A673 (cell line): ENCODE data around the gene RXRA. TPM values are rescaled to one million over a fixed set of nuclear protein-coding genes. Genes with fewer than 3 reads are reported as not detected.

Experiments used
- BruUV-seq: library from RNA; stranded (reverse); fragments of 400-500 nt; replicated peaks from 2 replicates; lab custom pipeline; 2021; lab: Mats Ljungman, UMichigan
- CTCF ChIA-PET: fragments of 300-600 bp; sonication (Branson Sonifier 250); formaldehyde crosslinking; loops from one replicate; lab custom pipeline; 2022; ENCODE audit warnings: antibody characterized with exemption; lab: Charles Lee
- POLR2A ChIA-PET: fragments of 300-600 bp; sonication (Branson Sonifier 250); formaldehyde crosslinking; loops from one replicate; lab custom pipeline; 2022; ENCODE audit warnings: antibody characterized with exemption; ENCODE audit not compliant: low non-redundant PET; lab: Charles Lee
- DNase-seq: peaks from one replicate; pipeline ENCODE4 v3.0.0-alpha.2; 2015; ENCODE audit warnings: low spot score
- H3K27ac ChIP-seq: fragments of 200-600 bp; sonication (generic); 2 replicates; pipeline ENCODE4 v1.5.1; 2016; ENCODE audit warnings: mixed run types, low read depth, mild to moderate bottlenecking, mixed read lengths, antibody characterized with exemption, low read length; ENCODE audit not compliant: poor library complexity, severe bottlenecking
- H3K27me3 ChIP-seq: fragments of 200-600 bp; sonication (generic); replicated peaks from 2 replicates; pipeline ENCODE4 v1.6.1; 2017; ENCODE audit warnings: mixed run types, low read depth, mild to moderate bottlenecking, mixed read lengths, antibody characterized with exemption, low read length; ENCODE audit not compliant: insufficient read depth, poor library complexity
- H3K36me3 ChIP-seq: fragments of 200-600 bp; sonication (generic); 2 replicates; pipeline ENCODE4 v1.6.1; 2016; ENCODE audit warnings: mixed run types, mild to moderate bottlenecking, mixed read lengths, antibody characterized with exemption, low read length; ENCODE audit not compliant: insufficient read depth, poor library complexity, severe bottlenecking
- H3K4me1 ChIP-seq: fragments of 200-600 bp; sonication (generic); 2 replicates; pipeline ENCODE4 v1.6.1; 2017; ENCODE audit warnings: mixed run types, mild to moderate bottlenecking, mixed read lengths, antibody characterized with exemption, low read length; ENCODE audit not compliant: insufficient read depth, poor library complexity, severe bottlenecking
- H3K4me3 ChIP-seq: fragments of 200-600 bp; sonication (generic); 2 replicates; pipeline ENCODE4 v1.5.1; 2016; ENCODE audit warnings: low read depth, mixed run types, mild to moderate bottlenecking, mixed read lengths, low read length; ENCODE audit not compliant: poor library complexity, severe bottlenecking
- H3K9me3 ChIP-seq: fragments of 200-600 bp; sonication (generic); 2 replicates; pipeline ENCODE4 v1.6.1; 2016; ENCODE audit warnings: mixed run types, low read depth, mild to moderate bottlenecking, mixed read lengths, antibody characterized with exemption, low read length; ENCODE audit not compliant: poor library complexity, severe bottlenecking
- EZH2 ChIP-seq: fragments of 200-600 bp; sonication (generic); IDR thresholded peaks from 2 replicates; pipeline ENCODE4 v1.6.1; 2017; ENCODE audit warnings: borderline replicate concordance, low read depth, mild to moderate bottlenecking, mixed read lengths, antibody characterized with exemption, low read length; ENCODE audit not compliant: poor library complexity, severe bottlenecking
- intact Hi-C: fragments of 100-400 bp; cut with micrococcal nuclease; formaldehyde crosslinking; loops from one replicate; pipeline ENCODE4 v1.10.0; 2022; ENCODE audit not compliant: unreplicated experiment
- total RNA-seq: library from RNA; stranded (reverse); gene quantifications from 2 replicates; pipeline ENCODE4 v1.2.3, GENCODE V29; 2021
- TF ChIP-seq, protein P1 (sequence below): fragments of 300-800, 200-600 bp; sonication (generic); conservative IDR thresholded peaks from 2 replicates; pipeline ENCODE4 v1.5.1; 2017; ENCODE audit warnings: low read depth, mild to moderate bottlenecking, antibody characterized with exemption, low read length, moderate library complexity, mixed read lengths

Gene RXRA
- total RNA-seq, 1 experiment from 2014 or later, result 54.1 TPM

- ChIA-PET CTCF (no interaction called here), POLR2A (no interaction called here)
- no peaks in the 10 kb centered on the region for H3K36me3 ChIP-seq
- DNase-seq, result no peak
- no peak overlapping the region for H3K27ac ChIP-seq
- H3K4me3 ChIP-seq, result no peak overlapping the region
- intact Hi-C loops, result no loop called here
- BruUV-seq, result no TSS peak
- H3K9me3 ChIP-seq, result no peaks in the 10 kb centered on the region
- peaks cover 21% of the 10 kb centered on the region for H3K4me1 ChIP-seq
- TF ChIP-seq, protein P1, sequence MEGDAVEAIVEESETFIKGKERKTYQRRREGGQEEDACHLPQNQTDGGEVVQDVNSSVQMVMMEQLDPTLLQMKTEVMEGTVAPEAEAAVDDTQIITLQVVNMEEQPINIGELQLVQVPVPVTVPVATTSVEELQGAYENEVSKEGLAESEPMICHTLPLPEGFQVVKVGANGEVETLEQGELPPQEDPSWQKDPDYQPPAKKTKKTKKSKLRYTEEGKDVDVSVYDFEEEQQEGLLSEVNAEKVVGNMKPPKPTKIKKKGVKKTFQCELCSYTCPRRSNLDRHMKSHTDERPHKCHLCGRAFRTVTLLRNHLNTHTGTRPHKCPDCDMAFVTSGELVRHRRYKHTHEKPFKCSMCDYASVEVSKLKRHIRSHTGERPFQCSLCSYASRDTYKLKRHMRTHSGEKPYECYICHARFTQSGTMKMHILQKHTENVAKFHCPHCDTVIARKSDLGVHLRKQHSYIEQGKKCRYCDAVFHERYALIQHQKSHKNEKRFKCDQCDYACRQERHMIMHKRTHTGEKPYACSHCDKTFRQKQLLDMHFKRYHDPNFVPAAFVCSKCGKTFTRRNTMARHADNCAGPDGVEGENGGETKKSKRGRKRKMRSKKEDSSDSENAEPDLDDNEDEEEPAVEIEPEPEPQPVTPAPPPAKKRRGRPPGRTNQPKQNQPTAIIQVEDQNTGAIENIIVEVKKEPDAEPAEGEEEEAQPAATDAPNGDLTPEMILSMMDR, result no peak
- no peak for TF ChIP-seq EZH2
- no peaks in the 10 kb centered on the region for H3K27me3 ChIP-seq
Observed at GRCh38 chr9:134460206-134460605, 134.0 kb downstream of the RXRA start.

GRCh38 chr9:134460896-134461295 lies 134.6 kb downstream of the RXRA start:
- H3K4me1 ChIP-seq, result peaks cover 16% of the 10 kb centered on the region
- ChIA-PET CTCF (no interaction called here), POLR2A (no interaction called here)
- no peak overlapping the region for H3K4me3 ChIP-seq
- no peaks in the 10 kb centered on the region for H3K9me3 ChIP-seq
- H3K27ac ChIP-seq, result no peak overlapping the region
- no peaks in the 10 kb centered on the region for H3K27me3 ChIP-seq
- TF ChIP-seq, protein P1, result no peak
- TF ChIP-seq EZH2, result no peak
- no peaks in the 10 kb centered on the region for H3K36me3 ChIP-seq
- DNase-seq, result no peak
- no TSS peak for BruUV-seq
- intact Hi-C loops, result no loop called here

DNA sequence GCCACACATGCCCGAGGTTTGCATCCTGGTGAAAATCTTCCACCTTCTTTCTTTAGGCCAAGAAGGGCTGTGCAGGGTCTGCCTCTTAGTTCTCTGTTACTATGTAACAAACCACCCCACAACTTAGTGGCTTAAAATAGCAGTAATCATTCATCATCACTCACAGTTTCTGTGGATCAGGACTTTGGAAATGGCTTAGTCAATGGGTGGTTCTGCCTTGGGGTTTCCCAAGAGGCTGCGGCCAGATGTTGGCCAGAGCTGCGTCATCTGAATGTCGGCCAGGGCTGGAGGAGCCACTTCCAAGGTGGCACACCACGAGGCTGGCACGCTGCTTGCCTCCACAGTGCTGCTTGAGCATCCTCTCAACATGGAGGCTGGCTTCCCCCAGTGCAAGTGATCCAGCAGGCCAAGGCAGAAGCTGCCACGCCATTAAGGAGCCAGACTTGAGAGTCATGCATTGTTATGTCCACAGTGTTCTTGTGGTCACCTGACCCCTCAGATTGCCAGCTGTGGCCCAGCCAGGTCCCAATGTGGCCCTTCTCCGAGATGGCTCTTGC lies 135.2 kb downstream of the RXRA start:
- H3K9me3 ChIP-seq, result no peaks in the 10 kb centered on the region
- ChIA-PET POLR2A (no interaction called here), CTCF (no interaction called here)
- no peak overlapping the region for H3K4me3 ChIP-seq
- TF ChIP-seq EZH2, result no peak
- TF ChIP-seq, protein P1, result no peak
- BruUV-seq, result no TSS peak
- H3K27ac ChIP-seq, result no peak overlapping the region
- intact Hi-C loops, result no loop called here
- no peak for DNase-seq
- peaks cover 10% of the 10 kb centered on the region for H3K4me1 ChIP-seq
- no peaks in the 10 kb centered on the region for H3K27me3 ChIP-seq
- H3K36me3 ChIP-seq, result no peaks in the 10 kb centered on the region
